DOHH2 (cell line): ENCODE measurements around the gene NBEA.

Source experiments
- H3F3A ChIP-seq: fragments of 200-600 bp; sonication (generic), shearing (Covaris generic); 2 replicates; pipeline ENCODE4 v1.6.0; 2016; ENCODE audit warnings: antibody characterized with exemption, mild to moderate bottlenecking; ENCODE audit not compliant: control insufficient read depth, insufficient read depth
- H3K27ac ChIP-seq: fragments of 200-600 bp; sonication (generic); 2 replicates; pipeline ENCODE4 v1.5.1; 2014; ENCODE audit warnings: low read depth, mild to moderate bottlenecking, low read length, moderate library complexity
- H3K27me3 ChIP-seq: fragments of 200-600 bp; sonication (generic); 2 replicates; pipeline ENCODE4 v1.6.1; 2014; ENCODE audit warnings: mild to moderate bottlenecking, low read length, mixed read lengths; ENCODE audit not compliant: control insufficient read depth
- H3K36me3 ChIP-seq: fragments of 200-600 bp; sonication (generic); 2 replicates; pipeline ENCODE4 v1.6.1; 2014; ENCODE audit warnings: mild to moderate bottlenecking, low read length, moderate library complexity, mixed read lengths; ENCODE audit not compliant: control insufficient read depth
- H3K4me1 ChIP-seq: fragments of 200-600 bp; sonication (generic); 2 replicates; pipeline ENCODE4 v1.6.1; 2014; ENCODE audit warnings: mild to moderate bottlenecking, low read length, mixed read lengths; ENCODE audit not compliant: control insufficient read depth
- H3K4me2 ChIP-seq: fragments of 200-600 bp; sonication (generic); 2 replicates; pipeline ENCODE4 v1.6.0; 2014; ENCODE audit warnings: mild to moderate bottlenecking, low read length, moderate library complexity
- H3K4me3 ChIP-seq: fragments of 200-600 bp; sonication (generic); 2 replicates; pipeline ENCODE4 v1.5.1; 2014; ENCODE audit warnings: mild to moderate bottlenecking, low read length, mixed read lengths
- H3K79me2 ChIP-seq: fragments of 200-600 bp; sonication (generic); 2 replicates; pipeline ENCODE4 v1.6.1; 2014; ENCODE audit warnings: mild to moderate bottlenecking, low read length, mixed read lengths; ENCODE audit not compliant: control insufficient read depth
- H3K9me2 ChIP-seq: fragments of 200-600 bp; sonication (generic); replicated peaks from 2 replicates; pipeline ENCODE4 v1.6.1; 2014; ENCODE audit warnings: mild to moderate bottlenecking, low read length, mixed read lengths; ENCODE audit not compliant: control insufficient read depth
- H3K9me3 ChIP-seq: fragments of 200-600 bp; sonication (generic); 2 replicates; pipeline ENCODE4 v1.6.1; 2014; ENCODE audit warnings: antibody characterized with exemption, low read length, mixed read lengths; ENCODE audit not compliant: control insufficient read depth, insufficient read depth
- H4K20me1 ChIP-seq: fragments of 200-600 bp; sonication (generic); 2 replicates; pipeline ENCODE4 v1.6.0; 2014; ENCODE audit warnings: low read depth, mild to moderate bottlenecking, antibody characterized with exemption, low read length, moderate library complexity; ENCODE audit not compliant: control insufficient read depth, insufficient read depth
- CTCF ChIP-seq: fragments of 200-600 bp; sonication (generic); IDR thresholded peaks from one replicate; pipeline ENCODE4 v1.5.1; 2014; ENCODE audit warnings: antibody characterized with exemption, mild to moderate bottlenecking, low read depth, low read length; ENCODE audit not compliant: poor library complexity, severe bottlenecking
- EZH2phosphoT487 ChIP-seq: fragments of 200-600 bp; sonication (generic); IDR thresholded peaks from 2 replicates; pipeline ENCODE4 v1.6.1; 2017; ENCODE audit warnings: borderline replicate concordance, mild to moderate bottlenecking, antibody characterized with exemption, low read length, moderate library complexity, mixed read lengths

NBEA gene

GRCh38 chr13:35478271-35479037, 536.4 kb downstream of the NBEA start:
- peak overlapping the region; percentile 88 for H3K4me3 ChIP-seq

GRCh38 chr13:35479038-35479492, 537.0 kb downstream of the NBEA start:
- H4K20me1 ChIP-seq, result no peaks in the 10 kb centered on the region
- peak overlapping the region; percentile 88 for H3K4me3 ChIP-seq
- H3F3A ChIP-seq, result peaks cover 57% of the 10 kb centered on the region
- no peaks in the 10 kb centered on the region for H3K9me2 ChIP-seq
- H3K27me3 ChIP-seq, result no peaks in the 10 kb centered on the region
- H3K36me3 ChIP-seq, result peaks cover 47% of the 10 kb centered on the region
- peaks cover 16% of the 10 kb centered on the region for H3K9me3 ChIP-seq
- peaks cover 86% of the 10 kb centered on the region for H3K79me2 ChIP-seq
- TF ChIP-seq CTCF (no peak), EZH2phosphoT487 (no peak)
- peak overlapping the region; percentile 96 for H3K27ac ChIP-seq
- H3K4me1 ChIP-seq, result peaks cover 86% of the 10 kb centered on the region
- peak overlapping the region; percentile 90 for H3K4me2 ChIP-seq

More at GRCh38 chr13:35478271-35479037, 536.4 kb downstream of the NBEA start:
- H3K9me2 ChIP-seq, result no peaks in the 10 kb centered on the region
- H3K27me3 ChIP-seq, result no peaks in the 10 kb centered on the region
- peak overlapping the region; percentile 96 for H3K27ac ChIP-seq
- peaks cover 91% of the 10 kb centered on the region for H3K79me2 ChIP-seq
- H3K4me2 ChIP-seq, result peak overlapping the region; percentile 90
- H3K9me3 ChIP-seq, result peaks cover 21% of the 10 kb centered on the region
- no peaks in the 10 kb centered on the region for H4K20me1 ChIP-seq
- no peak for TF ChIP-seq EZH2phosphoT487
- TF ChIP-seq CTCF, result no peak
- peaks cover 60% of the 10 kb centered on the region for H3F3A ChIP-seq
- H3K36me3 ChIP-seq, result peaks cover 53% of the 10 kb centered on the region
- H3K4me1 ChIP-seq, result peaks cover 82% of the 10 kb centered on the region

- H3K9me2 ChIP-seq, result no peaks in the 10 kb centered on the region
- H4K20me1 ChIP-seq, result no peaks in the 10 kb centered on the region
- peak overlapping the region; percentile 96 for H3K27ac ChIP-seq
- peak overlapping the region; percentile 88 for H3K4me3 ChIP-seq
- H3K36me3 ChIP-seq, result peaks cover 41% of the 10 kb centered on the region
- H3K4me2 ChIP-seq, result peak overlapping the region; percentile 90
- H3F3A ChIP-seq, result peaks cover 55% of the 10 kb centered on the region
- H3K4me1 ChIP-seq, result peaks cover 88% of the 10 kb centered on the region
- no peaks in the 10 kb centered on the region for H3K27me3 ChIP-seq
- H3K79me2 ChIP-seq, result peaks cover 79% of the 10 kb centered on the region
- no peak for TF ChIP-seq CTCF
- no peak for TF ChIP-seq EZH2phosphoT487
- H3K9me3 ChIP-seq, result peaks cover 12% of the 10 kb centered on the region
These were observed 537.6 kb downstream of the NBEA start for GRCh38 chr13:35479706-35480105.
